WTC11 (cell line): ENCODE results near the gene STOX2. TPM values are rescaled to one million over a fixed set of nuclear protein-coding genes. Genes with fewer than 3 reads are reported as not detected.

Experiments used
- ATAC-seq: fragments of 200-7000 bp; cut with Tn5 transposase; 2 replicates; pipeline ENCODE4 v1.10.0; 2021; ENCODE audit warnings: mild to moderate bottlenecking, moderate library complexity
- CTCF ChIA-PET: fragments of 300-600 bp; sonication (Branson Sonifier 250); formaldehyde crosslinking; loops from one replicate; lab custom pipeline; 2021; ENCODE audit warnings: antibody characterized with exemption; lab: Charles Lee
- POLR2A ChIA-PET: fragments of 350-600 bp; sonication (Branson Sonifier 250); formaldehyde crosslinking; loops from one replicate; lab custom pipeline; 2021; ENCODE audit warnings: antibody characterized with exemption; lab: Charles Lee
- DNase-seq: peaks from one replicate; pipeline ENCODE4 v3.0.0; 2021; ENCODE audit warnings: low spot score
- H3K27ac Mint-ChIP-seq: 2 replicates; pipeline ENCODE4 v1.8.0; 2021; ENCODE audit warnings: mixed read lengths
- H3K27me3 Mint-ChIP-seq: 2 replicates; pipeline ENCODE4 v1.8.0; 2021; ENCODE audit warnings: low read depth, mild to moderate bottlenecking, moderate library complexity, mixed read lengths
- H3K36me3 Mint-ChIP-seq: 2 replicates; pipeline ENCODE4 v1.8.0; 2021; ENCODE audit warnings: mixed read lengths
- H3K4me1 Mint-ChIP-seq: 2 replicates; pipeline ENCODE4 v1.8.0; 2022; ENCODE audit warnings: mixed read lengths
- H3K4me3 Mint-ChIP-seq: 2 replicates; pipeline ENCODE4 v1.8.0; 2021; ENCODE audit warnings: mild to moderate bottlenecking, moderate library complexity, mixed read lengths
- H3K9me3 Mint-ChIP-seq: 2 replicates; pipeline ENCODE4 v1.8.0; 2021; ENCODE audit warnings: mixed read lengths
- AFF4 ChIP-seq: sonication (generic); formaldehyde crosslinking; IDR thresholded peaks from 2 replicates; pipeline ENCODE4 v1.8.1; 2023; ENCODE audit warnings: mild to moderate bottlenecking, missing genetic modification reagents, borderline replicate concordance
- ATF1 ChIP-seq: sonication (generic); formaldehyde crosslinking; IDR thresholded peaks from 2 replicates; pipeline ENCODE4 v1.8.1; 2023; ENCODE audit warnings: mild to moderate bottlenecking, moderate library complexity, missing genetic modification reagents
- ATF3 ChIP-seq: sonication (generic); formaldehyde crosslinking; conservative IDR thresholded peaks from 2 replicates; pipeline ENCODE4 v1.8.1; 2022; ENCODE audit warnings: mild to moderate bottlenecking, missing genetic modification reagents
- ATF6 ChIP-seq: sonication (generic); formaldehyde crosslinking; IDR thresholded peaks from 2 replicates; pipeline ENCODE4 v1.8.1; 2023; ENCODE audit warnings: mild to moderate bottlenecking, missing genetic modification reagents
- ESRRA ChIP-seq: sonication (generic); formaldehyde crosslinking; IDR thresholded peaks from 2 replicates; pipeline ENCODE4 v1.8.1; 2022; ENCODE audit warnings: mild to moderate bottlenecking, missing genetic modification reagents, borderline replicate concordance
- FOXP4 ChIP-seq: sonication (generic); formaldehyde crosslinking; IDR thresholded peaks from 2 replicates; pipeline ENCODE4 v1.8.0; 2022; ENCODE audit warnings: mild to moderate bottlenecking, missing genetic modification reagents
- JUN ChIP-seq: sonication (generic); formaldehyde crosslinking; IDR thresholded peaks from 2 replicates; pipeline ENCODE4 v1.8.0; 2023; ENCODE audit warnings: mild to moderate bottlenecking, missing genetic modification reagents
- MXD4 ChIP-seq: fragments of 250-450 bp; sonication (Bioruptor Pico); IDR thresholded peaks from 2 replicates; pipeline ENCODE4 v1.8.0; 2021; ENCODE audit warnings: mild to moderate bottlenecking, moderate library complexity, borderline replicate concordance
- NFATC4 ChIP-seq: fragments of 250-450 bp; sonication (Bioruptor Pico); IDR thresholded peaks from 2 replicates; pipeline ENCODE4 v1.9.0; 2021; ENCODE audit warnings: mild to moderate bottlenecking
- NFYB ChIP-seq: sonication (generic); formaldehyde crosslinking; conservative IDR thresholded peaks from 2 replicates; pipeline ENCODE4 v1.8.0; 2022; ENCODE audit warnings: low read depth, missing genetic modification reagents
- RELA ChIP-seq: sonication (generic); formaldehyde crosslinking; IDR thresholded peaks from 2 replicates; pipeline ENCODE4 v1.8.1; 2022; ENCODE audit warnings: missing genetic modification reagents, mild to moderate bottlenecking, borderline replicate concordance
- SMAD4 ChIP-seq: sonication (generic); formaldehyde crosslinking; IDR thresholded peaks from 2 replicates; pipeline ENCODE4 v1.8.0; 2022; ENCODE audit warnings: mild to moderate bottlenecking, missing genetic modification reagents
- SP1 ChIP-seq: sonication (generic); formaldehyde crosslinking; conservative IDR thresholded peaks from 2 replicates; pipeline ENCODE4 v1.8.1; 2022; ENCODE audit warnings: missing genetic modification reagents
- STAT6 ChIP-seq: sonication (generic); formaldehyde crosslinking; conservative IDR thresholded peaks from 2 replicates; pipeline ENCODE4 v1.8.1; 2023; ENCODE audit warnings: mild to moderate bottlenecking, low read depth, missing genetic modification reagents, moderate library complexity
- TCF7 ChIP-seq: sonication (generic); formaldehyde crosslinking; IDR thresholded peaks from 2 replicates; pipeline ENCODE4 v1.8.0; 2022; ENCODE audit warnings: mild to moderate bottlenecking, low read depth, missing genetic modification reagents, moderate library complexity
- TP53 ChIP-seq: sonication (generic); formaldehyde crosslinking; IDR thresholded peaks from 2 replicates; pipeline ENCODE4 v1.8.1; 2023; ENCODE audit warnings: mild to moderate bottlenecking, missing genetic modification reagents
- ZNF396 ChIP-seq: fragments of 250-450 bp; sonication (Bioruptor Pico); IDR thresholded peaks from 2 replicates; pipeline ENCODE4 v1.8.0; 2021; ENCODE audit warnings: mild to moderate bottlenecking, moderate library complexity, borderline replicate concordance
- total RNA-seq: library from RNA; stranded (reverse); gene quantifications from 3 replicates; pipeline ENCODE4 v1.2.3, GENCODE V29; 2021

The STOX2 gene
- total RNA-seq, 1 experiment from 2014 or later: 31.6 TPM

GRCh38 chr4:184030036-184030435, 124.9 kb downstream of the STOX2 start:
- Mint-ChIP-seq H3K27ac (no peak overlapping the region), H3K27me3 (no peaks in the 10 kb centered on the region), H3K36me3 (no peaks in the 10 kb centered on the region), H3K4me3 (no peak overlapping the region), H3K4me1 (peaks cover 3% of the 10 kb centered on the region; the same call in 1 of the 2 replicates), H3K9me3 (no peaks in the 10 kb centered on the region)
- ChIA-PET POLR2A (no interaction called here), CTCF (no interaction called here)
- TF ChIP-seq ATF6 (CRISPR knock-in tag) (no peak), ESRRA (CRISPR knock-in tag) (no peak), SMAD4 (CRISPR knock-in tag) (no peak), TP53 (CRISPR knock-in tag) (no peak), ZNF396 (CRISPR knock-in tag) (no peak), RELA (CRISPR knock-in tag) (no peak), AFF4 (no peak), FOXP4 (CRISPR knock-in tag) (no peak), TCF7 (CRISPR knock-in tag) (no peak), MXD4 (CRISPR knock-in tag) (no peak), ATF1 (CRISPR knock-in tag) (no peak), NFATC4 (CRISPR knock-in tag) (no peak), JUN (CRISPR knock-in tag) (no peak)
- DNase-seq (no peak), ATAC-seq (no peak)

GRCh38 chr4:184030764-184031163, 125.7 kb downstream of the STOX2 start:
- Mint-ChIP-seq H3K4me1 (peaks cover 3% of the 10 kb centered on the region; the same call in 1 of the 2 replicates), H3K27ac (no peak overlapping the region), H3K27me3 (no peaks in the 10 kb centered on the region), H3K36me3 (no peaks in the 10 kb centered on the region), H3K9me3 (no peaks in the 10 kb centered on the region), H3K4me3 (no peak overlapping the region)
- ATAC-seq (no peak), DNase-seq (no peak)
- TF ChIP-seq STAT6 (CRISPR knock-in tag) (no peak), SP1 (CRISPR knock-in tag) (no peak), NFYB (CRISPR knock-in tag) (no peak), ATF3 (CRISPR knock-in tag) (no peak)
- POLR2A ChIA-PET: no interaction called here
- CTCF ChIA-PET: no interaction called here
